Smooth muscle cell (in vitro differentiated cells): ENCODE measurements around the gene MUC22. TPM values are rescaled to one million over a fixed set of nuclear protein-coding genes. Genes with fewer than 3 reads are reported as not detected.
"Not testable (repeated sequence)": the region's sequence is repeated elsewhere in the genome, so short reads cannot be mapped to it uniquely, and the experiment has no call there.

Source experiments
- DNase-seq: peaks from one replicate; lab custom pipeline; 2025; ENCODE audit not compliant: unreplicated experiment; lab: John Stamatoyannopoulos, UW
- H2AFZ ChIP-seq: fragments of 200-600 bp; sonication (generic); 2 replicates; pipeline ENCODE4 v1.6.0; 2016; ENCODE audit warnings: antibody characterized with exemption, low read depth, mild to moderate bottlenecking
- H3F3A ChIP-seq: fragments of 200-600 bp; sonication (generic); 2 replicates; pipeline ENCODE4 v1.6.0; 2017; ENCODE audit warnings: antibody characterized with exemption, low read depth
- H3K27ac ChIP-seq: fragments of 200-600 bp; sonication (generic); 2 replicates; pipeline ENCODE4 v1.5.1; 2016; ENCODE audit warnings: low read depth, mild to moderate bottlenecking
- H3K27me3 ChIP-seq: fragments of 200-600 bp; sonication (generic); 2 replicates; pipeline ENCODE4 v1.6.1; 2016; ENCODE audit warnings: low read depth, mild to moderate bottlenecking
- H3K36me3 ChIP-seq: fragments of 200-600 bp; sonication (generic); 2 replicates; pipeline ENCODE4 v1.5.1; 2016; ENCODE audit warnings: low read depth
- H3K4me1 ChIP-seq: fragments of 200-600 bp; sonication (generic); 2 replicates; pipeline ENCODE4 v1.5.1; 2016; ENCODE audit warnings: low read depth
- H3K4me2 ChIP-seq: fragments of 200-600 bp; sonication (generic); 2 replicates; pipeline ENCODE4 v1.6.0; 2016; ENCODE audit warnings: mild to moderate bottlenecking
- H3K4me3 ChIP-seq: fragments of 200-600 bp; sonication (generic); 2 replicates; pipeline ENCODE4 v1.5.1; 2016; ENCODE audit warnings: mild to moderate bottlenecking
- H3K79me2 ChIP-seq: fragments of 200-600 bp; sonication (generic); 2 replicates; pipeline ENCODE4 v1.6.0; 2016; ENCODE audit warnings: low read depth, mild to moderate bottlenecking
- H3K9ac ChIP-seq: fragments of 200-600 bp; sonication (generic); 2 replicates; pipeline ENCODE4 v1.6.0; 2016; ENCODE audit warnings: low read depth
- H3K9me3 ChIP-seq: fragments of 200-600 bp; sonication (generic); replicated peaks from 2 replicates; pipeline ENCODE4 v1.5.1; 2016; ENCODE audit warnings: low read depth
- H4K20me1 ChIP-seq: fragments of 200-600 bp; sonication (generic); 2 replicates; pipeline ENCODE4 v1.6.0; 2016; ENCODE audit warnings: low read depth
- CTCF ChIP-seq: fragments of 200-600 bp; sonication (generic); IDR thresholded peaks from 2 replicates; pipeline ENCODE4 v1.5.1; 2017; ENCODE audit warnings: borderline replicate concordance, mild to moderate bottlenecking, antibody characterized with exemption; ENCODE audit not compliant: insufficient read depth, poor library complexity, severe bottlenecking
- WGBS: methylation state at CpG from one replicate; pipeline ENCODE4 v1.1.7; 2016; ENCODE audit warnings: low lambda C conversion rate; 5-methylcytosine and 5-hydroxymethylcytosine counted together
- polyA plus RNA-seq: library from polyadenylated mRNA; unstranded; fragments of >200 nt; fragmentation: Nextera tagmentation; extraction: Ambion mirVana; gene quantifications from 2 replicates; pipeline ENCODE4 v1.2.1, GENCODE V29; 2016
- total RNA-seq: library from RNA; depleted of rRNA; stranded (reverse); fragments of >200 nt; gene quantifications from 2 replicates; pipeline ENCODE4 v1.2.3, GENCODE V29; 2014

Gene MUC22
- total and polyA plus RNA-seq, 2 experiments from 2014 or later: not detected

GRCh38 chr6:30963641-30964040 is 46.6 kb upstream of the MUC22 start:
- Histone ChIP-seq H3K9me3 (no peaks in the 10 kb centered on the region), H3K36me3 (no peaks in the 10 kb centered on the region), H3K4me1 (no peaks in the 10 kb centered on the region), H3K4me3 (no peak overlapping the region), H3K27ac (no peak overlapping the region), H4K20me1 (no peaks in the 10 kb centered on the region), H3K4me2 (no peak overlapping the region), H3F3A (no peaks in the 10 kb centered on the region), H2AFZ (no peak overlapping the region), H3K27me3 (peaks cover 11% of the 10 kb centered on the region), H3K79me2 (no peaks in the 10 kb centered on the region), H3K9ac (no peak overlapping the region)
- no peak for TF ChIP-seq CTCF
- no peak for DNase-seq
- WGBS: 82% methylated on average over 6 of the region's 6 CpGs

- no peaks in the 10 kb centered on the region for H3F3A ChIP-seq
- no peak overlapping the region for H3K4me2 ChIP-seq
- TF ChIP-seq CTCF: no peak
- H3K27ac ChIP-seq: no peak overlapping the region
- no peaks in the 10 kb centered on the region for H3K9me3 ChIP-seq
- H4K20me1 ChIP-seq: no peaks in the 10 kb centered on the region
- no peak overlapping the region for H3K4me3 ChIP-seq
- no peak overlapping the region for H3K9ac ChIP-seq
- H2AFZ ChIP-seq: no peak overlapping the region
- DNase-seq: no peak
- 79% methylated on average over 4 of the region's 4 CpGs for WGBS
- no peaks in the 10 kb centered on the region for H3K4me1 ChIP-seq
- H3K36me3 ChIP-seq: no peaks in the 10 kb centered on the region
- H3K79me2 ChIP-seq: no peaks in the 10 kb centered on the region
- peaks cover 11% of the 10 kb centered on the region for H3K27me3 ChIP-seq
Observed at GRCh38 chr6:30964075-30964474, 46.2 kb upstream of the MUC22 start.

GRCh38 chr6:30965140-30965601 is 45.1 kb upstream of the MUC22 start:
- no peaks in the 10 kb centered on the region for H4K20me1 ChIP-seq
- H3K4me3 ChIP-seq: no peak overlapping the region
- H3K27ac ChIP-seq: no peak overlapping the region
- TF ChIP-seq CTCF: no peak
- H3F3A ChIP-seq: no peaks in the 10 kb centered on the region
- peaks cover 7% of the 10 kb centered on the region for H3K27me3 ChIP-seq
- no peaks in the 10 kb centered on the region for H3K36me3 ChIP-seq
- no peak for DNase-seq
- no peaks in the 10 kb centered on the region for H3K9me3 ChIP-seq
- H3K4me2 ChIP-seq: no peak overlapping the region
- H3K9ac ChIP-seq: no peak overlapping the region
- H3K4me1 ChIP-seq: no peaks in the 10 kb centered on the region
- no peak overlapping the region for H2AFZ ChIP-seq
- H3K79me2 ChIP-seq: no peaks in the 10 kb centered on the region
- WGBS: 93% methylated on average over 5 of the region's 5 CpGs

GRCh38 chr6:30966154-30966553 is 44.1 kb upstream of the MUC22 start:
- Histone ChIP-seq H3K27ac (no peak overlapping the region), H3K36me3 (no peaks in the 10 kb centered on the region), H3K4me3 (no peak overlapping the region), H3K9ac (no peak overlapping the region), H2AFZ (no peak overlapping the region), H4K20me1 (no peaks in the 10 kb centered on the region), H3F3A (no peaks in the 10 kb centered on the region), H3K4me2 (no peak overlapping the region), H3K27me3 (peaks cover 7% of the 10 kb centered on the region), H3K9me3 (no peaks in the 10 kb centered on the region), H3K4me1 (no peaks in the 10 kb centered on the region), H3K79me2 (no peaks in the 10 kb centered on the region)
- DNase-seq: no peak
- no peak for TF ChIP-seq CTCF
- 62% methylated on average over 3 of the region's 3 CpGs for WGBS

GRCh38 chr6:30969171-30969570 is 41.1 kb upstream of the MUC22 start:
- not testable (repeated sequence) for H3K9me3 ChIP-seq, H3F3A ChIP-seq, H3K4me1 ChIP-seq, H3K27me3 ChIP-seq, H2AFZ ChIP-seq, H4K20me1 ChIP-seq, H3K36me3 ChIP-seq, H3K9ac ChIP-seq, H3K4me3 ChIP-seq, H3K4me2 ChIP-seq, DNase-seq, H3K79me2 ChIP-seq, H3K27ac ChIP-seq
- 92% methylated on average over 6 of the region's 6 CpGs for WGBS
